SK-N-SH treated with all-trans-retinoic acid at 6 μM for 48 hours (cell line): Measurements from ENCODE around the gene UBAP2.

Source experiments
- ATAC-seq: fragments of 200-7000 bp; cut with Tn5 transposase; 3 replicates; pipeline ENCODE4 v1.9.1; 2020; ENCODE audit warnings: mild to moderate bottlenecking, moderate library complexity
- CREB5 ChIP-seq: fragments of 250-450 bp; sonication (Bioruptor Pico); IDR thresholded peaks from 2 replicates; pipeline ENCODE4 v1.5.1; 2020; ENCODE audit warnings: low read depth, mild to moderate bottlenecking, moderate library complexity
- CSDC2 ChIP-seq: fragments of 250-450 bp; sonication (Bioruptor Pico); IDR thresholded peaks from 2 replicates; pipeline ENCODE4 v1.5.0; 2020; ENCODE audit warnings: mild to moderate bottlenecking, moderate library complexity
- CSRNP3 ChIP-seq: fragments of 250-450 bp; sonication (Bioruptor Pico); IDR thresholded peaks from 2 replicates; pipeline ENCODE4 v1.5.1; 2021; ENCODE audit warnings: mild to moderate bottlenecking, moderate library complexity
- ESRRG ChIP-seq: fragments of 250-450 bp; sonication (Bioruptor Pico); IDR thresholded peaks from 2 replicates; pipeline ENCODE4 v1.6.1; 2021; ENCODE audit warnings: mild to moderate bottlenecking
- GLIS3 ChIP-seq: fragments of 250-450 bp; sonication (Bioruptor Pico); IDR thresholded peaks from 2 replicates; pipeline ENCODE4 v1.5.0; 2020; ENCODE audit warnings: mild to moderate bottlenecking, moderate library complexity
- ISL1 ChIP-seq: fragments of 250-450 bp; sonication (Bioruptor Pico); IDR thresholded peaks from 2 replicates; pipeline ENCODE4 v2.1.2; 2022; ENCODE audit warnings: mild to moderate bottlenecking, moderate library complexity
- OSR1 ChIP-seq: fragments of 250-450 bp; sonication (Bioruptor Pico); IDR thresholded peaks from 2 replicates; pipeline ENCODE4 v1.8.0; 2022; ENCODE audit warnings: moderate library complexity, mild to moderate bottlenecking, inconsistent platforms
- PATZ1 ChIP-seq: fragments of 250-450 bp; sonication (Bioruptor Pico); IDR thresholded peaks from 2 replicates; pipeline ENCODE4 v1.8.0; 2020; ENCODE audit warnings: mild to moderate bottlenecking, moderate library complexity, borderline replicate concordance
- PPARA ChIP-seq: fragments of 250-450 bp; sonication (Bioruptor Pico); IDR thresholded peaks from 2 replicates; pipeline ENCODE4 v1.5.0; 2020; ENCODE audit warnings: mild to moderate bottlenecking, borderline replicate concordance
- TCF4 ChIP-seq: fragments of 250-450 bp; sonication (Bioruptor Pico); IDR thresholded peaks from 2 replicates; pipeline ENCODE4 v1.8.0; 2021; ENCODE audit warnings: mild to moderate bottlenecking, moderate library complexity, borderline replicate concordance
- TOX ChIP-seq: fragments of 250-450 bp; sonication (Bioruptor Pico); IDR thresholded peaks from 2 replicates; pipeline ENCODE4 v1.8.0; 2021; ENCODE audit warnings: mild to moderate bottlenecking, moderate library complexity, borderline replicate concordance
- ZC3H10 ChIP-seq: fragments of 250-450 bp; sonication (Bioruptor Pico); IDR thresholded peaks from 2 replicates; pipeline ENCODE4 v1.5.1; 2021; ENCODE audit warnings: mild to moderate bottlenecking, moderate library complexity
- ZFP3 ChIP-seq: fragments of 250-450 bp; sonication (Bioruptor Pico); IDR thresholded peaks from 2 replicates; pipeline ENCODE4 v1.5.0; 2020; ENCODE audit warnings: mild to moderate bottlenecking, moderate library complexity
- ZFP30 ChIP-seq: fragments of 450-650 bp; formaldehyde crosslinking; IDR thresholded peaks from 2 replicates; pipeline ENCODE4 v1.5.0; 2022; ENCODE audit warnings: mild to moderate bottlenecking, moderate library complexity
- ZNF70 ChIP-seq: fragments of 450-650 bp; formaldehyde crosslinking; IDR thresholded peaks from 2 replicates; pipeline ENCODE4 v1.5.0; 2020; ENCODE audit warnings: mild to moderate bottlenecking, moderate library complexity
- ZNF8 ChIP-seq: fragments of 450-650 bp; formaldehyde crosslinking; IDR thresholded peaks from 2 replicates; pipeline ENCODE4 v1.5.0; 2020; ENCODE audit warnings: mild to moderate bottlenecking, moderate library complexity

The UBAP2 gene

GRCh38 chr9:33943389-33943788, 105.3 kb downstream of the UBAP2 start (continued):
- no peak for TF ChIP-seq CSRNP3 (CRISPR knock-in tag)

- peak; percentile 84 for ATAC-seq
- TF ChIP-seq ZFP3 (CRISPR knock-in tag) (no peak), PPARA (no peak), TCF4 (CRISPR knock-in tag) (no peak), ZNF8 (CRISPR knock-in tag) (no peak), ZC3H10 (CRISPR knock-in tag) (no peak), OSR1 (CRISPR knock-in tag) (no peak), ZNF70 (CRISPR knock-in tag) (no peak), GLIS3 (CRISPR knock-in tag) (no peak), CSRNP3 (CRISPR knock-in tag) (no peak), ISL1 (CRISPR knock-in tag) (no peak), CREB5 (no peak)
These were observed 106.1 kb downstream of the UBAP2 start for GRCh38 chr9:33942471-33943083.

GRCh38 chr9:33939924-33940874, 108.5 kb downstream of the UBAP2 start:
- no peak for TF ChIP-seq ESRRG (CRISPR knock-in tag)
- no peak for TF ChIP-seq PATZ1 (CRISPR knock-in tag)
- no peak for TF ChIP-seq ISL1 (CRISPR knock-in tag)
- no peak for TF ChIP-seq TOX (CRISPR knock-in tag)
- ATAC-seq = no peak

- no peak for TF ChIP-seq CSDC2 (CRISPR knock-in tag)
- TF ChIP-seq ZFP3 (CRISPR knock-in tag) = no peak
- no peak for TF ChIP-seq PPARA
- TF ChIP-seq, all 23 proteins: peak for 0
- no peak for ATAC-seq
These were observed 114.4 kb downstream of the UBAP2 start for GRCh38 chr9:33934188-33934878.

- no peak for ATAC-seq
- no peak for TF ChIP-seq ZFP30 (CRISPR knock-in tag)
These were observed 116.4 kb downstream of the UBAP2 start for GRCh38 chr9:33932078-33932807.
